ENCODE measurements around the gene PCNX1.
"Not testable (repeated sequence)": the region's sequence is repeated elsewhere in the genome, so short reads cannot be mapped to it uniquely, and the experiment has no call there.

Gene PCNX1

DNA sequence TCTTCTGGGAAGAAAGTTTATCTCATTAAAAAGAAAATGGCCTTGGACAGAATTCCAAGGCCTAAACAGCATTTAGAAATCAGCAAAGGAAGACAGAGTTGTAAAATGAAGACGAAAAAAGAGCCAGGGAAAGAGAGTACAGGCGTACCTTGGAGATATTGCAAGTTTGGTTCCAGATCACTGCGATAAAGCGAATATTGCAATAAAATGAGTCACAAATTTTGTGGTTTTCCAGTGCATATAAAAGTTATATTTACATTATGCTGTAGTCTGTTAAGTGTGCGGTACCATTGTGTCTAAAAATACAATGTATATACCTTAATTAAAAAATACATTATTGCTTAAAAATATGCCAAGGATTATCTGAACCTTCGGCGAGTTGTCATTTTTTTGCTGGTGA, 9.0 kb downstream of the PCNX1 start:
- Mint-ChIP-seq H3K27me3 (no peaks in the 10 kb centered on the region), H3K27ac (no peak overlapping the region), H3K4me3 (no peak overlapping the region)

DNA sequence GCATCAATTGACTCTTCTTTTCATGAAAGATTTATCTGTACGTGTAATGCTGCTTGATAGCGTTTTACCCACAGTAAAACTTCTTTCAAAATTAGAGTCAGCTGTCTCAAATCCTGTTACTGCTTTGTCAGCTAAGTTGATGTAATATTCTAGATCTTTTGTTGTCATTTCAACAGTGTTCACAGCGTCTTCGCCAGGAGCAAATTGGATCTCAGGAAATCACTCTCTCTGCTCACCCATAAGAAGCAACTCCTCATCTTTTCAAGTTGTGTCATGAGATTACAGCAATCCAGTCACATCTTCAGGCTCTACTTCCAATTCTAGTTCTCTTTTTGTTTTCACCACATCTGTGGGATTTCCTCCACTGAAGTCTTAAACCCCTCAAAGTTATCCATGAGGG, 9.5 kb downstream of the PCNX1 start:
- H3K36me3 Mint-ChIP-seq = peaks cover 13 to 23% of the 10 kb centered on the region in 2 donors
- H3K4me1 Mint-ChIP-seq = peaks cover 36 to 68% of the 10 kb centered on the region in 2 donors
- no peak for DNase-seq
- H3K27ac Mint-ChIP-seq = no peak overlapping the region
- no peak for ATAC-seq (replicated peaks)
- H3K4me3 Mint-ChIP-seq = no peak overlapping the region
- H3K27me3 Mint-ChIP-seq = no peaks in the 10 kb centered on the region
- no peaks in the 10 kb centered on the region for H3K9me3 Mint-ChIP-seq

More for the DNA sequence above, 9.0 kb downstream of the PCNX1 start:
- H3K9me3 Mint-ChIP-seq = no peaks in the 10 kb centered on the region
- peaks cover 13 to 23% of the 10 kb centered on the region in 2 donors for H3K36me3 Mint-ChIP-seq
- H3K4me1 Mint-ChIP-seq = peaks cover 34 to 68% of the 10 kb centered on the region in 2 donors
- ATAC-seq (replicated peaks) = no peak
- DNase-seq = no peak

DNA sequence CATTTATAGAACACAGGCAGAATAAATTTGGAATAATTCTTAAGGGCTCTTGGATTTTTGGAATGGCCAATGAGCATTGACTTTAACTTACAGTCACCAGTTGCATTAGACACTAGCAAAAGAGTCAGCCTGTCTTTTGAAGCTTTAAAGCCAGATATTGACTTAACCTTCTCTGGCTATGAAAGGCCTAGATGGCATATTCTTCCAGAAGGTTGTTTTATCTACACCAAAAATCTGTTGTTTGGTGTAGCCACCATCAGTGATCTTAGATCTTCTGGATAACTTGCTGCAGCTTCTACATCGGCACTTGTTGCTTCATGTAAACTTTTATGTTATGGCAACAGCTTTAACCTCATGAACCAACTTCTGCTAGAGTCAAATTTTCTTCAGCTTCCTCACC, 10.4 kb downstream of the PCNX1 start:
- Mint-ChIP-seq H3K36me3 (peaks cover 13 to 19% of the 10 kb centered on the region in 2 donors), H3K27ac (no peak overlapping the region), H3K4me3 (no peak overlapping the region), H3K9me3 (no peaks in the 10 kb centered on the region), H3K27me3 (no peaks in the 10 kb centered on the region), H3K4me1 (peaks cover 36 to 65% of the 10 kb centered on the region in 2 donors)
- ATAC-seq (replicated peaks) (no peak), DNase-seq (no peak)

DNA sequence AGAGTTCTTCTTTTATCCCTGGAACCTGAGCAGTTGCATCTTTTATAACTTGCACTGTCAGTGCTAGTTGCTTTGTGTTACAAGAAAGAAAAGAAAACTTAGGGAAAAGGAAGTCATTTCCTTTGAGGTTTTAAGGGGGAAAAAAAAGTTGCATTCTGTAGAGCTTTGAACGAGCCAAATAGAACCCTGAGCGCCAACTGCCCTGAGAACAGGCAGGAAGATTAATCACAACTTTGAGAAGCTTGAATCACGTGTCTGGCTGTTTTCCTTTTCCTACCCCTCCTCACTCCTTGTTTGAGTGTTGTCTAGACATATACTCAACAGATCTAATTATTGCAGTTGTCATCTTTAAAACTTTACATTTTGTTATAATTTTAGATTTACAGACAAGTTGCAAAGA, 12.5 kb downstream of the PCNX1 start:
- Mint-ChIP-seq H3K9me3 (no peaks in the 10 kb centered on the region), H3K27ac (no peak overlapping the region), H3K4me1 (peaks cover 33 to 80% of the 10 kb centered on the region in 2 donors), H3K4me3 (no peak overlapping the region), H3K27me3 (no peaks in the 10 kb centered on the region), H3K36me3 (peaks cover 13 to 15% of the 10 kb centered on the region in 2 donors)
- no peak for ATAC-seq (replicated peaks)
- DNase-seq = no peak

DNA sequence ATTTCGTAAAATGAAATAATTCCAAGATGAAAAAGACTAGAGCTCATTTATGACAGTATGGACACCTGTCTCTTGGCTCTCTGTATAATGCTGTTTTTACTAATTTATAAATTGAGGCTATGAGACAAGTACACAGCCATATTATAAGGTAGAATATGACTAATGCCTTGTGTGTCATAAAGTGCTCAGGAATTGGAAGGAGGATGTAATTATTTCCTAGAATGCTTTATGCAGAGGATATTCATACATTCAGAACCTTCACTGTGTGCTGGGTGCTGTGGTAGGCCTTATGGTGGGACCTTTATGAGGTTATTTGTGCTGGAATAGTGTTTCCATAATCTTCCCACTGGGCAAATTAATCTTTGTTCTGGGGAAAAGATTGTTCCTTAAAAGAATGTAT, 13.3 kb downstream of the PCNX1 start:
- H3K4me3 Mint-ChIP-seq = no peak overlapping the region
- H3K9me3 Mint-ChIP-seq = no peaks in the 10 kb centered on the region
- no peak for DNase-seq

DNA sequence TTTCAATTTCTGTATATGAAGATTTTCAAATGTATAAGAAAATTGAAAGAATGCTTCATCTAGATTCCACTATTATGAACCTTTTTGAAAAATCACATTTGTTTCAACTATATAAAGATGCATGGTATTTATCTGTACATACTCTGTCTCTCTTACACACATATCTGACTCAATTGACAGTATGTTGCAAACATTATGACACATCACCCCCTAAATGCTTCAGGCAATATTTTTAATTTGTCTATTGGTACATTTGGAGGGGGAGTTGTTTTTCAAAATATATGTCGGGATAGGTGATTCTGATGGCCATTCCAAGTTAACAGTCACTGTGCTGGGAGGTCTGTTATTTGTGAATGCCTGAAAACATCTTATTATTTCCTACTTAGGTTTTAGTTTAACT, 14.4 kb downstream of the PCNX1 start:
- Mint-ChIP-seq H3K4me1 (peaks cover 33 to 77% of the 10 kb centered on the region in 2 donors), H3K27me3 (no peaks in the 10 kb centered on the region), H3K4me3 (no peak overlapping the region), H3K27ac (no peak overlapping the region), H3K36me3 (peaks cover 11% of the 10 kb centered on the region in 2 donors), H3K9me3 (no peaks in the 10 kb centered on the region)
- DNase-seq (no peak), ATAC-seq (replicated peaks) (no peak)

More for the DNA sequence above, 13.3 kb downstream of the PCNX1 start:
- peak in 1 of 2 donors; percentile 51 for ATAC-seq (replicated peaks)
- H3K27ac Mint-ChIP-seq = no peak overlapping the region
- H3K4me1 Mint-ChIP-seq = peaks cover 33 to 76% of the 10 kb centered on the region in 2 donors
- peaks cover 13 to 14% of the 10 kb centered on the region in 2 donors for H3K36me3 Mint-ChIP-seq
- H3K27me3 Mint-ChIP-seq = no peaks in the 10 kb centered on the region

DNA sequence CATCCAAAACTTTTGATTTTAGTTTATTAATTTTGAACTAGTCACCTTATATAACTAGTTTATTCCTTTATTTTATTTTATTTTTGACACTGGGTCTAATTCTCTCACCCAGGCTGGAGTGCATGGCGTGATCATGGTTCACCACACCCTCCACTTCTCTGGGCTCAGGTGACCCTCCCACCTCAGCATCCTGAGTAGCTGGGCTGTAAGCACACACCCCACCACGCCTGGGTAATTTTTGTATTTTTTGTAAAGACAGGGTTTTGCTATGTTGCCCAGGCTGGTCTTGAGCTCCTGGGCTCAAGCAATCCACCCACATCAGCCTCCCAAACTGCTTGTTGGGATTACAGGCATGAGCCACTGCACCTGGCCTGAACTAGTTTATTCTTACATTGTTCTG, 17.3 kb downstream of the PCNX1 start:
- DNase-seq = no peak
- ATAC-seq (replicated peaks) = peak in 1 of 2 donors; percentile 55
- Mint-ChIP-seq H3K4me3 (no peak overlapping the region), H3K9me3 (no peaks in the 10 kb centered on the region), H3K27me3 (no peaks in the 10 kb centered on the region), H3K36me3 (peaks cover 3% of the 10 kb centered on the region in 2 donors), H3K27ac (no peak overlapping the region), H3K4me1 (peaks cover 21 to 61% of the 10 kb centered on the region in 2 donors)

DNA sequence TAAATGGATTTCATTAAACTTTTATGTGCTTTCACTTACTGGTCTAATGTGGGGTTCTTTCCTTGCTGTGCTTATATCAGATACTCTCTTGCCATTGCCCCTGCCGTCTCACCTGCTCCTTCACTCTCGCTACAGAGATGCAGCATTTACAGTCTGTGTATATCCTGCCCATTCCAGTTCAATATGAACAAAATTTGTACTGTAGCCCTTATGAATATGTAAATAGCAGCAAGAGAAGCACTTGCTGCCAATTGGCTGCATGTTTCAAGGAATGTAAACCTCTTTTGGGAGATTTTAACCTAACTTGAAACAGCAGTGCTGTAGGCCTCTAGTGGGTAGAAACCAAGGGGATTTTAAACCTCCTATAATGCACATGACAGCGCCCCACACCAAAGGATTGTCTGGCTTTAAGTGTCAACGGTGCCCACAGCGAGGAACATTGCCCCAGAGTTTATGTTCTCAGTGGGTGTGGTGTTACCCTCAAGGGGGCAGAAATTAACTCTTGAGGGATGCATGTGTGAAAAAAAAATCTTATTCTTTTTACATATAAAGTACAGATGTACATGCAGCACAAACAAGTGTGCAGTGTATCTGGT, 19.1 kb downstream of the PCNX1 start:
- Mint-ChIP-seq H3K36me3 (peaks cover 3% of the 10 kb centered on the region in 2 donors), H3K9me3 (no peaks in the 10 kb centered on the region), H3K4me1 (peaks cover 15 to 55% of the 10 kb centered on the region in 2 donors), H3K27ac (no peak overlapping the region), H3K4me3 (no peak overlapping the region), H3K27me3 (no peaks in the 10 kb centered on the region)
- ATAC-seq (replicated peaks) = no peak
- DNase-seq = no peak

DNA sequence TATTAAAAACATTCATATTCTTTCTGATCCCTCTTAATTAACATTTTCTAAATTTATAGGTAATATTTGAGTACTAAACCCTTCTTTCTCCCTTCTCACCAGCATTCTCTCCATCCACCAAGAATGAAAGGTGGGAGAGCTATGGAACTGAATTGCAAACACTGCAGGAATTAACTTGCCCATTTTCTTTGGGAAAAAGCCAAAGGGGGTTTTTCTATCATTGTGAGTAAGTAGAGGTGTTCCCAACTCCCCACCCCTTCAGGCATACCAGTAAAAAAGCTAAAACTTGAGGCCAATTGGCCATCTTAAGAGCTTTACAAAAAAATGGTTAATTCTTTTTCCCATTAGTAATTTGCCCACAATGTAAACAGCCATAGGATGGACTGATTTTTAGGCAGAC, 23.7 kb downstream of the PCNX1 start:
- peaks cover 18 to 51% of the 10 kb centered on the region in 2 donors for H3K4me1 Mint-ChIP-seq
- H3K9me3 Mint-ChIP-seq = no peaks in the 10 kb centered on the region
- peaks cover 0 to 1% of the 10 kb centered on the region in 2 donors for H3K36me3 Mint-ChIP-seq
- DNase-seq = no peak
- no peak overlapping the region for H3K4me3 Mint-ChIP-seq
- no peak for ATAC-seq (replicated peaks)
- H3K27ac Mint-ChIP-seq = no peak overlapping the region
- H3K27me3 Mint-ChIP-seq = no peaks in the 10 kb centered on the region

DNA sequence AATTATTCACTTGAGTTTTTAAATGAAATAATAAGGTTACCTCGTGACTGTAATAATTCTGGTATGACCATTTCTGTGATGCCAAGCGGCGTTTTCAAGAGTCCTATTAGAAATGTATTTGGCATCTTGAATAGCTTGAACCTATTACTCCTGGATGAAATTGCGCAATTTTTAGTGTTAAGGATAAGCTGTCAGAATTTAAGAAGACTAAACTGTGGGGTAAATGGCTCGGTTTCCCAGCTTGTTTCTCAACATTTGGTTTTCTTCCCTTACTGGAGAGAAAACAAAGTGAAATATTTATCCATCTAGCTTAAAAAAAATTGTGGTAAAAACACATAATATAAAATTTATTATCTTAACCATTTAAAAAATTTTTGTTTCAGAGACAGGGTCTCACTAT, 26.8 kb downstream of the PCNX1 start:
- no peak for DNase-seq
- peaks cover 0 to 2% of the 10 kb centered on the region in 2 donors for H3K9me3 Mint-ChIP-seq
- no peak for ATAC-seq (replicated peaks)

DNA sequence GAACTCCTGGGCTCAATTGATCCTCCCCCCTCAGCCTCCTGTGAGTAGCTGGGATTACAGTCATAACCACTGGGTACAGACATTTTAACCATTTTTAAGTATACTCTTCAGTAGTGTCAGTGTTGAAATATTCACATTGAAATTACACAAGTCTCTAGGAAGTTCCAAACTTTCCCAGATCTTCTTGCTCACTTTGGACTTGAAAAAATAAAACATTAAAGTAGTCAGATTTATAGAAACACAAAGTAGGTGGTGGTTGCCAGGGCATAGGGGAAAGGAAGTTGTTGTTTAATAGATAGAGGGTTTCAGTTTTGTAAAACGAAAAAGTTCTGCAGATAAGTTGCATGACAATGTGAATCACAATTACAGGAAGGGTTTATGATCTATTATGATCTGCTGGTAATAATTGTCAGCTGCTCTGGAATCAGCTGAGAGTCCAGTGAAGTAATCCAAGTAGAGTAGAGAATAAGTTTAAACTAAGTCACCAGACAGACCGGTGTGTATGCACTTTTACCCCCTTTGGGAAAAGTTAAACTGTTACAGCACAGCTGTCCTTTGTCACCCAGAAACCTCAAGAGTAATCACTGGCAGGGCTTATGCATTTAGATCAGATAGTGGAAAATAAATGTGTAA, 27.4 kb downstream of the PCNX1 start:
- peaks cover 2 to 4% of the 10 kb centered on the region in 2 donors for H3K9me3 Mint-ChIP-seq
- H3K27ac Mint-ChIP-seq = peak overlapping the region; percentile 3
- DNase-seq = no peak
- H3K27me3 Mint-ChIP-seq = no peaks in the 10 kb centered on the region
- peak overlapping the region in 1 of 2 donors; percentile 56 for H3K4me3 Mint-ChIP-seq
- ATAC-seq (replicated peaks) = peak; percentile 55 to 59
- H3K4me1 Mint-ChIP-seq = peaks cover 22 to 52% of the 10 kb centered on the region in 2 donors
- H3K36me3 Mint-ChIP-seq = peaks cover 0 to 16% of the 10 kb centered on the region in 2 donors

More for the DNA sequence above, 26.8 kb downstream of the PCNX1 start:
- peaks cover 17 to 52% of the 10 kb centered on the region in 2 donors for H3K4me1 Mint-ChIP-seq
- H3K36me3 Mint-ChIP-seq = peaks cover 0 to 12% of the 10 kb centered on the region in 2 donors
- H3K27ac Mint-ChIP-seq = no peak overlapping the region
- H3K27me3 Mint-ChIP-seq = no peaks in the 10 kb centered on the region
- no peak overlapping the region for H3K4me3 Mint-ChIP-seq

DNA sequence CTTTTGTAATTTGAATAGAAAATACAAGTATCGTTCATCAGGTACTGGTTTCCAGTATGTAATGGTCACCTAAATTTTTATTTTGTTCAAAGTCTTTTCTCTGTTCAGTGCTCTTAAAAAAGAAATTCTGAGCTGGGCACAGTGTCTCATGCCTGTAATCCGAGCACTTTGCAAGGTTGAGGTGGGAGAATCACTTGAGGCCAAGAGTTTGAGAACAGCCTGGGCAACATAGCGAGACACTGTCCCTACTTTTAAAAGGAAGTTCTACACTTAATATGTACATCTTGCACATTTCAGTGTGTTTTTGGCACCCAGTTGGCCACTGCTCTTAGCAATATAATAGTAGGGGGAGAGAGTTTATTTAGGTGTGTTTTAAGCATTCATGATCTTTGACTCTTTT, 27.9 kb downstream of the PCNX1 start:
- DNase-seq (no peak), ATAC-seq (replicated peaks) (no peak)
- no peaks in the 10 kb centered on the region for H3K27me3 Mint-ChIP-seq
- peaks cover 24 to 52% of the 10 kb centered on the region in 2 donors for H3K4me1 Mint-ChIP-seq
- H3K9me3 Mint-ChIP-seq = peaks cover 4 to 5% of the 10 kb centered on the region in 2 donors
- peaks cover 3 to 19% of the 10 kb centered on the region in 2 donors for H3K36me3 Mint-ChIP-seq
- H3K27ac Mint-ChIP-seq = peak overlapping the region; percentile 48
- H3K4me3 Mint-ChIP-seq = no peak overlapping the region

DNA sequence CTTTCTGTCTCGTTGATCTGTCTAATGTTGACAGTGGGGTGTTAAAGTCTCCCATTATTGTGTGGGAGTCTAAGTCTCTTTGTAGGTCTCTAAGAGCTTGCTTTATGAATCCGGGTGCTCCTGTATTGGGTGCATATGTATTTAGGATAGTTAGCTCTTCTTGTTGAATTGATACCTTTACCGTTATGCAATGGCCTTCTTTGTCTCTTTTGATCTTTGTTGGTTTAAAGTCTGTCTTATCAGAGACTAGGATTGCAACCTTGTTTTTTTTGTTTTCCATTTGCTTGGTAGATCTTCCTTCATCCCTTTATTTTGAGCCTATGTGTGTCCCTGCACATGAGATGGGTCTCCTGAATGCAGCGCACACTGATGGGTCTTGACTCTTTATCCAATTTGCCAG, 32.4 kb downstream of the PCNX1 start:
- peaks cover 20 to 46% of the 10 kb centered on the region in 2 donors for H3K4me1 Mint-ChIP-seq
- peak overlapping the region; percentile 53 for H3K27ac Mint-ChIP-seq
- not testable (repeated sequence) for H3K27me3 Mint-ChIP-seq; H3K4me3 Mint-ChIP-seq; ATAC-seq (replicated peaks); DNase-seq
- H3K36me3 Mint-ChIP-seq = peaks cover 42 to 61% of the 10 kb centered on the region in 2 donors
- H3K9me3 Mint-ChIP-seq = peaks cover 17 to 30% of the 10 kb centered on the region in 2 donors

DNA sequence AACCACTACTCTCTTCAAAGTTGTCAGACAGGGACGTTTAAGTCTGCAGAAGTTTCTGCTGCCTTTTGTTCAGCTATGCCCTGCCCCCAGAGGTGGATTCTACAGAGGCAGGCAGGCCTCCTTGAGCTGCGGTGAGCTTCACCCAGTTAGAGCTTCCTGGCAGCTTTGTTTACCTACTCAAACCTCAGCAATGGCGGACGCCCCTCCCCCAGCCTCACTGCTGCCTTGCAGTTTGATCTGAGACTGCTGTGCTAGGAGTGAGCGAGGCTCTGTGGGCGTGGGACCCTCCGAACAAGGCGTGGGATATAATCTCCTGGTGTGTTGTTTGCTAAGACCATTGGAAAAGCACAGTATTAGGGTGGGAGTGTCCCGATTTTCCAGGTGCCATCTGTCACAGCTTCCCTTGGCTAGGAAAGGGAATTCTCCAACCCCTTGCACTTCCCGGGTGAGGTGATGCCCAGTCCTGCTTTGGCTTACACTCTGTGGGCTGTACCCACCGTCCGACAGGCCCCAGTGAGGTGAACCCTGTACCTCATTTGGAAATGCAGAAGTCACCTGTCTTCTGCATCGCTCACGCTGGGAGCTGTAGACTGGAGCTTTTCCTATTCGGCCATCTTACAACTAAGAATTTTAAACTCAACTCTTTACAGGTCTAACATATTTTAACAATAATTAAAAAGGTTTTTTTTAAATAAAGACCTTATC, 34.5 kb downstream of the PCNX1 start:
- H3K27me3 Mint-ChIP-seq; H3K27ac Mint-ChIP-seq; DNase-seq; ATAC-seq (replicated peaks); H3K4me3 Mint-ChIP-seq: not testable (repeated sequence)
- H3K9me3 Mint-ChIP-seq = peaks cover 20 to 31% of the 10 kb centered on the region in 2 donors
- H3K36me3 Mint-ChIP-seq = peaks cover 54 to 70% of the 10 kb centered on the region in 2 donors
- H3K4me1 Mint-ChIP-seq = peaks cover 14 to 39% of the 10 kb centered on the region in 2 donors

Measured in stimulated activated naive B cell treated with anti-CD40 and anti-IgM and Interleukin-4, amounts not matched to agents 10 μg/mL and 1 μg/mL and 100 μg/mL, for 72 hours (primary cell).